Ramos (cell line): ENCODE results near the gene GATM.
"Not testable (repeated sequence)": the region's sequence is repeated elsewhere in the genome, so short reads cannot be mapped to it uniquely, and the experiment has no call there.

Experiments used
- in situ Hi-C: fragments of 300-500 bp; cut with MboI; formaldehyde crosslinking; loops from one replicate; pipeline ENCODE4 v1.14.3; 2022; ENCODE audit warnings: low sequenced_read_pairs; ENCODE audit not compliant: unreplicated experiment

The GATM gene

GRCh38 chr15:45314960-45315359 is 63.4 kb downstream of the GATM start:
- in situ Hi-C loops, result no loop called here

DNA sequence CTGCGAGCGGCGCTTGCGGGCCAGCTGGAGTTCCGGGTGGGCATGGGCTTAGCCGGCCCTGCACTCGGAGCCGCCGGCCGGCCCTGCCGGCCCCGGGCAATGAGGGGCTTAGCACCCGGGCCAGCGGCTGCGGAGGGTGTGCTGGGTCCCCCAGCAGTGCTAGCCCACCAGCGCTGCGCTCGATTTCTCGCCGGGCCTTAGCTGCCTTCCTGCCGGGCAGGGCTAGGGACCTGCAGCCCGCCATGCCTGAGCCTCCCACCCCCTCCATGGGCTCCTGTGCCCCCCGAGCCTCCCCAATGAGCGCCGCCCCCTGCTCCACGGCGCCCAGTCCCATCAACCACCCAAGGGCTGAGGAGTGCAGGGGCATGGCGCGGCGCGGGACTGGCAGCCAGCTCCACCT is 64.2 kb downstream of the GATM start:
- in situ Hi-C loops, result not testable (repeated sequence)
